H1 (cell line): ENCODE results near the gene ITGA11. TPM values are rescaled to one million over a fixed set of nuclear protein-coding genes. Genes with fewer than 3 reads are reported as not detected.

Experiments used
- CBX5 ChIP-seq: fragments of 300-800, 300-1000 bp; sonication (generic); IDR thresholded peaks from 2 replicates; pipeline ENCODE4 v1.7.1; 2016; ENCODE audit warnings: antibody characterized with exemption, low read length, low read depth
- CEBPB ChIP-seq: IDR thresholded peaks from 2 replicates; pipeline ENCODE4 v1.6.1; 2012; ENCODE audit warnings: low read depth, low read length
- HDAC2 ChIP-seq, 2 experiments: fragments of 300-600 bp in 1 of 2; sonication (generic) in 1 of 2; IDR thresholded peaks; 2 replicates each; pipeline ENCODE4 v1.6.1; 2011 to 2012; ENCODE audit warnings: low read depth in 2 of 2, low read length in 2 of 2, mild to moderate bottlenecking in 2 of 2, moderate library complexity in 2 of 2, borderline replicate concordance in 1 of 2, inconsistent platforms in 1 of 2
- JUN ChIP-seq: IDR thresholded peaks from 2 replicates; pipeline ENCODE4 v1.6.1; 2011; ENCODE audit warnings: low read depth, mild to moderate bottlenecking, improper control_type of control experiment, low read length
- POLR2A ChIP-seq, 2 experiments: IDR thresholded peaks; 1 replicate in 1 of 2; 2 replicates in 1 of 2; pipeline ENCODE4 v1.6.1; 2011; ENCODE audit warnings: low read depth in 2 of 2, low read length in 2 of 2, mild to moderate bottlenecking in 2 of 2; ENCODE audit errors: control extremely low read depth in 1 of 2
- RXRA ChIP-seq: IDR thresholded peaks from 2 replicates; pipeline ENCODE4 v1.6.1; 2011; ENCODE audit warnings: low read depth, mild to moderate bottlenecking, low read length, moderate library complexity; ENCODE audit not compliant: insufficient read depth
- TCF12 ChIP-seq: IDR thresholded peaks from 2 replicates; pipeline ENCODE4 v1.6.1; 2011; ENCODE audit warnings: low read depth, mild to moderate bottlenecking, low read length
- polyA plus RNA-seq, 7 experiments: library from polyadenylated mRNA; depleted of rRNA in 3 of 7; stranded (reverse) in 5 of 7; unstranded in 2 of 7; fragments of >200 nt in 5 of 7; fragments of 200-250 nt in 2 of 7; gene quantifications; 1 replicate in 5 of 7; 2 replicates in 1 of 7; 4 replicates in 1 of 7; pipeline versions ENCODE4 v1.2.1 to v1.2.3, GENCODE V29; 2011 to 2013; ENCODE audit warnings: missing spikeins in 2 of 7, mixed read lengths in 2 of 7
- total RNA-seq: library from RNA; stranded (reverse); fragmentation: NEBNext Ultra II Directional; extraction: Animal tissue kit (Norgen Biotek cat#: 25700); gene quantifications from 2 replicates; pipeline ENCODE4 v1.2.1, GENCODE V29; 2021
- TF ChIP-seq, protein P1 (sequence below): IDR thresholded peaks from 2 replicates; pipeline ENCODE4 v1.6.1; 2012; ENCODE audit warnings: inconsistent platforms

The ITGA11 gene
- total and polyA plus RNA-seq, 2 of the 8 experiments (the other 6 are each of a cell fraction or from before 2014, with no cell fraction given): 0.05 to 0.06 TPM

DNA sequence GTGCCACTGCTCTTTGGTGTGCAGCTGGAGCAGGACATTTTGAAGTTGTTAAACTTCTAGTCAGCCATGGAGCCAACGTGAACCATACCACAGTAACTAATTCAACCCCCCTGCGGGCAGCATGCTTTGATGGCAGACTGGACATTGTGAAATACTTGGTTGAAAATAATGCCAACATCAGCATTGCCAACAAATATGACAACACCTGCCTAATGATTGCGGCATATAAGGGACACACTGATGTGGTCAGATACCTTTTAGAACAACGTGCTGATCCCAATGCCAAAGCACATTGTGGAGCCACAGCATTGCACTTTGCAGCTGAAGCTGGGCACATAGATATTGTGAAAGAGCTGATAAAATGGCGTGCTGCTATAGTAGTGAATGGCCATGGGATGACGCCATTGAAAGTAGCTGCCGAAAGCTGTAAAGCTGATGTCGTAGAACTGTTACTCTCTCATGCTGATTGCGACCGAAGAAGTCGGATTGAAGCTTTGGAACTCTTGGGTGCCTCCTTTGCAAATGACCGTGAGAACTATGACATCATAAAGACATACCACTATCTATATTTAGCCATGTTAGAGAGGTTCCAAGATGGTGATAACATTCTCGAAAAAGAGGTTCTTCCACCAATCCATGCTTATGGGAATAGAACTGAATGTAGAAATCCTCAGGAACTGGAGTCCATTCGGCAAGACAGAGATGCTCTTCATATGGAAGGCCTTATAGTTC lies 142.2 kb downstream of the ITGA11 start (continued):
- TF ChIP-seq JUN (no peak), RXRA (no peak), CBX5 (no peak), CEBPB (no peak), HDAC2 (IDR thresholded peaks at IDR 0.05; ENCODE audit: borderline replicate concordance in 1 of 2, low read depth in 2 of 2, low read length in 2 of 2) (no peak), POLR2A (IDR thresholded peaks at IDR 0.05; ENCODE audit: control extremely low read depth in 1 of 2, low read depth in 2 of 2, low read length in 2 of 2) (no peak), TCF12 (no peak)
- TF ChIP-seq, protein P1, sequence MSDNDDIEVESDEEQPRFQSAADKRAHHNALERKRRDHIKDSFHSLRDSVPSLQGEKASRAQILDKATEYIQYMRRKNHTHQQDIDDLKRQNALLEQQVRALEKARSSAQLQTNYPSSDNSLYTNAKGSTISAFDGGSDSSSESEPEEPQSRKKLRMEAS: no peak
- TF ChIP-seq, all 59 proteins: peak for 0
